GM12872 (cell line): ENCODE data around the gene ERO1A.

Experiments used
- TF ChIP-seq, protein P1 (sequence below): IDR thresholded peaks from 3 replicates; pipeline ENCODE4 v1.5.1; 2011; ENCODE audit warnings: low read depth, mild to moderate bottlenecking, low read length, moderate library complexity; ENCODE audit not compliant: insufficient read depth

The ERO1A gene

DNA sequence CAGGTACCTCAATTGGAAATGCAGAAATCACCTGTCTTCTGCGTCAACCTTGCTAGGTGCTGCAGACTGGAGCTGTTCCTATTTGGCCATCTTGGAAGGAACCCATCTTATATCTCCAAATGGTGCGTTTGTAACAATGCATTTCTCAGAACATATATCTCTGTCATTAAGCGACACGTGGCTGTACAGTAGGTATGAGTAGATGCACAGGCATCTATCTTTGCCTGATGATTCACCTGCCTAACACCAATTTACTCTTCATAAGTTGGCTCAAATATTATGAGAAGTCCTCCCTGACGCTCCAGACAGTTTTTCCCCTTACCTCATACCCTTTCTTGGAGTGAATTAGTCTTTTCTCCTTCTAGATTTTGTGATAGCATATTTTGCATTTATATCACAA is 98.5 kb downstream of the ERO1A start:
- TF ChIP-seq, protein P1, sequence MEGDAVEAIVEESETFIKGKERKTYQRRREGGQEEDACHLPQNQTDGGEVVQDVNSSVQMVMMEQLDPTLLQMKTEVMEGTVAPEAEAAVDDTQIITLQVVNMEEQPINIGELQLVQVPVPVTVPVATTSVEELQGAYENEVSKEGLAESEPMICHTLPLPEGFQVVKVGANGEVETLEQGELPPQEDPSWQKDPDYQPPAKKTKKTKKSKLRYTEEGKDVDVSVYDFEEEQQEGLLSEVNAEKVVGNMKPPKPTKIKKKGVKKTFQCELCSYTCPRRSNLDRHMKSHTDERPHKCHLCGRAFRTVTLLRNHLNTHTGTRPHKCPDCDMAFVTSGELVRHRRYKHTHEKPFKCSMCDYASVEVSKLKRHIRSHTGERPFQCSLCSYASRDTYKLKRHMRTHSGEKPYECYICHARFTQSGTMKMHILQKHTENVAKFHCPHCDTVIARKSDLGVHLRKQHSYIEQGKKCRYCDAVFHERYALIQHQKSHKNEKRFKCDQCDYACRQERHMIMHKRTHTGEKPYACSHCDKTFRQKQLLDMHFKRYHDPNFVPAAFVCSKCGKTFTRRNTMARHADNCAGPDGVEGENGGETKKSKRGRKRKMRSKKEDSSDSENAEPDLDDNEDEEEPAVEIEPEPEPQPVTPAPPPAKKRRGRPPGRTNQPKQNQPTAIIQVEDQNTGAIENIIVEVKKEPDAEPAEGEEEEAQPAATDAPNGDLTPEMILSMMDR = no peak

- TF ChIP-seq, protein P1 = no peak
These were observed 99.0 kb downstream of the ERO1A start for GRCh38 chr14:52596320-52596719.

DNA sequence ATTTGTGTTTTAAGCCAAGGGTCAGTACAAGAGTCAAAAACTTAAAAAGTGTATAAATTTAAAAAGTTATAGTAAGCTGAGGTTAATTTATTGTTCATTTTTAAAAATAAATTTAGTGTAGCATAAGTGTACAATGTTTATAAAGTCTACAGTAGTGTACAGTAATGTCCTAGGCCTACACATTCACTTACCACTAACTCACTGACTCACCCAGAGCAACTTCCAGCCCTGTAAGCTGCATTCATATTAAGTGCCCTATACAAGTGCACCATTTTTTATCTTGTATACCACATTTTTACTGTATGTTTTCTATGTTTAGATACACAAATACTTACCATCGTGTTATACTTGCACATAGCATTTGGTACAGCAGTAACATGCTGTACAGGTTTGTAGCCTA is 105.0 kb downstream of the ERO1A start:
- TF ChIP-seq, protein P1 = no peak
